Liver (tissue), 9 donors: ENCODE data around the gene CDC27. TPM values are rescaled to one million over a fixed set of nuclear protein-coding genes. Genes with fewer than 3 reads are reported as not detected.

ENCODE experiments used
- DNase-seq: peaks from one replicate; pipeline ENCODE4 v3.0.0-alpha.2; 2017; ENCODE audit warnings: low spot score
- H3K27ac ChIP-seq, 2 donors: one replicate each; pipeline ENCODE4 v1.7.0; 2013; ENCODE audit warnings: inconsistent platforms in 2 of 2, low read length in 2 of 2, control low read depth in 1 of 2, low read depth in 1 of 2, mild to moderate bottlenecking in 1 of 2
- H3K27me3 ChIP-seq, 4 donors: one replicate each; pipeline versions ENCODE4 v1.6.1 to v1.7.0; 2013; ENCODE audit warnings: low read length in 3 of 4, inconsistent platforms in 1 of 4, mild to moderate bottlenecking in 1 of 4, moderate library complexity in 1 of 4; ENCODE audit not compliant: control insufficient read depth in 4 of 4, insufficient read depth in 4 of 4
- H3K36me3 ChIP-seq, 4 donors: one replicate each; pipeline versions ENCODE4 v1.6.1 to v1.7.0; 2013; ENCODE audit warnings: low read length in 3 of 4, mild to moderate bottlenecking in 3 of 4, low read depth in 1 of 4, moderate library complexity in 1 of 4; ENCODE audit not compliant: control insufficient read depth in 4 of 4, insufficient read depth in 3 of 4
- H3K4me1 ChIP-seq, 4 donors: one replicate each; pipeline versions ENCODE4 v1.6.1 to v1.7.0; 2013; ENCODE audit warnings: low read length in 3 of 4, mild to moderate bottlenecking in 3 of 4, moderate library complexity in 1 of 4; ENCODE audit not compliant: control insufficient read depth in 4 of 4, insufficient read depth in 4 of 4
- H3K4me3 ChIP-seq, 3 donors: one replicate each; pipeline versions ENCODE4 v1.6.1 to v1.7.0; 2013; ENCODE audit warnings: low read length in 3 of 3, control low read depth in 1 of 3, low read depth in 1 of 3, mild to moderate bottlenecking in 1 of 3
- H3K9ac ChIP-seq, 2 donors: one replicate each; pipeline ENCODE4 v1.7.0; 2013; ENCODE audit warnings: low read length in 2 of 2, mild to moderate bottlenecking in 2 of 2, moderate library complexity in 2 of 2, control low read depth in 1 of 2, low read depth in 1 of 2
- H3K9me3 ChIP-seq, 4 donors: one replicate each; pipeline versions ENCODE4 v1.6.1 to v1.7.0; 2013; ENCODE audit warnings: low read length in 3 of 4; ENCODE audit not compliant: control insufficient read depth in 4 of 4
- ATF3 ChIP-seq: IDR thresholded peaks from 2 replicates; pipeline ENCODE4 v1.6.1; 2016; ENCODE audit warnings: antibody characterized with exemption
- CTCF ChIP-seq: fragments of 150-350 bp; IDR thresholded peaks from 2 replicates; pipeline ENCODE4 v1.5.1; 2017; ENCODE audit warnings: improper control_type of control experiment, low read depth, low read length; ENCODE audit not compliant: missing input control
- EGR1 ChIP-seq, 2 donors: IDR thresholded peaks; 2 replicates each; pipeline ENCODE4 v1.6.1; 2016 to 2018; ENCODE audit warnings: antibody characterized with exemption in 2 of 2, low read depth in 2 of 2
- FOXA1 ChIP-seq: IDR thresholded peaks from 2 replicates; pipeline ENCODE4 v1.6.1; 2016; ENCODE audit warnings: antibody characterized with exemption
- FOXA2 ChIP-seq: IDR thresholded peaks from 2 replicates; pipeline ENCODE4 v1.6.1; 2016; ENCODE audit warnings: antibody characterized with exemption
- GABPA ChIP-seq, 2 donors: IDR thresholded peaks in 1 of 2; conservative IDR thresholded peaks in 1 of 2; 2 replicates each; pipeline ENCODE4 v1.6.1; 2016; ENCODE audit warnings: antibody characterized with exemption in 2 of 2, mild to moderate bottlenecking in 1 of 2, moderate library complexity in 1 of 2
- HNF4G ChIP-seq: IDR thresholded peaks from 2 replicates; pipeline ENCODE4 v1.6.1; 2016; ENCODE audit warnings: antibody characterized with exemption
- JUND ChIP-seq, 2 donors: IDR thresholded peaks; 2 replicates each; pipeline ENCODE4 v1.6.1; 2016; ENCODE audit warnings: antibody characterized with exemption in 2 of 2
- MAX ChIP-seq: IDR thresholded peaks from 2 replicates; pipeline ENCODE4 v1.6.1; 2016; ENCODE audit warnings: antibody characterized with exemption
- NR2F2 ChIP-seq: IDR thresholded peaks from 2 replicates; pipeline ENCODE4 v1.6.1; 2016; ENCODE audit warnings: antibody characterized with exemption
- RAD21 ChIP-seq, 2 donors: IDR thresholded peaks; 2 replicates each; pipeline ENCODE4 v1.6.1; 2016; ENCODE audit warnings: antibody characterized with exemption in 2 of 2, mild to moderate bottlenecking in 2 of 2
- SP1 ChIP-seq: IDR thresholded peaks from 2 replicates; pipeline ENCODE4 v1.6.1; 2018; ENCODE audit warnings: antibody characterized with exemption, mild to moderate bottlenecking
- TAF1 ChIP-seq: conservative IDR thresholded peaks from 2 replicates; pipeline ENCODE4 v1.6.1; 2016; ENCODE audit warnings: antibody characterized with exemption, mild to moderate bottlenecking
- YY1 ChIP-seq: IDR thresholded peaks from 2 replicates; pipeline ENCODE4 v1.6.1; 2016; ENCODE audit warnings: antibody characterized with exemption, mild to moderate bottlenecking
- WGBS: extraction: QIAGEN DNeasy Blood & Tissue Kit; methylation state at CpG from one replicate; pipeline ENCODE4 v1.1.7; 2013; 5-methylcytosine and 5-hydroxymethylcytosine counted together
- polyA plus RNA-seq, 2 donors: library from polyadenylated mRNA; stranded (reverse) in 1 of 2; unstranded in 1 of 2; fragments of 200-250 nt in 1 of 2; fragments of >200 nt in 1 of 2; fragmentation: Nextera tagmentation in 1 of 2; extraction: Ambion mirVana in 1 of 2; gene quantifications; one replicate each; pipeline versions ENCODE4 v1.2.1 to v1.2.3, GENCODE V29; 2013 to 2015
- total RNA-seq, 2 donors: library from RNA; depleted of rRNA; stranded (reverse); fragments of >200 nt; gene quantifications; one replicate each; pipeline ENCODE4 v1.2.3, GENCODE V29; 2014
- TF ChIP-seq, protein P1 (sequence below): IDR thresholded peaks from 2 replicates; pipeline ENCODE4 v1.6.1; 2016; ENCODE audit warnings: antibody characterized with exemption, mild to moderate bottlenecking
- TF ChIP-seq, protein P2 (sequence below): IDR thresholded peaks from 2 replicates; pipeline ENCODE4 v1.6.1; 2016; ENCODE audit warnings: antibody characterized with exemption
- donor health status: healthy.
- donor health status: healthy.
- donor health status: healthy.
- donor health status: healthy.
- donor health status: healthy.

The CDC27 gene
- total and polyA plus RNA-seq, 4 donors, result 16.8 to 148 (median 27.1) TPM

GRCh38 chr17:47214931-47215330 lies 25.8 kb upstream of the CDC27 start:
- Histone ChIP-seq H3K9me3 (no peaks in the 10 kb centered on the region), H3K9ac (no peak overlapping the region)
- 90% methylated on average over 3 of the region's 3 CpGs for WGBS

More at GRCh38 chr17:47214931-47215330, 25.8 kb upstream of the CDC27 start:
- DNase-seq, result no peak
- Histone ChIP-seq H3K27me3 (no peaks in the 10 kb centered on the region), H3K36me3 (no peaks in the 10 kb centered on the region), H3K4me1 (no peaks in the 10 kb centered on the region), H3K4me3 (no peak overlapping the region), H3K27ac (no peak overlapping the region)
- TF ChIP-seq JUND (IDR thresholded peaks at IDR 0.05) (no peak), SP1 (no peak), TAF1 (no peak), HNF4G (no peak), FOXA1 (no peak), NR2F2 (no peak), EGR1 (IDR thresholded peaks at IDR 0.05; ENCODE audit: low read depth in 2 of 2) (no peak), FOXA2 (no peak), RAD21 (IDR thresholded peaks at IDR 0.05) (no peak), YY1 (no peak), CTCF (no peak), ATF3 (no peak), GABPA (IDR thresholded peaks at IDR 0.05 in 1 of 2, conservative IDR thresholded peaks at IDR 0.05 in 1 of 2) (no peak), MAX (no peak)
- TF ChIP-seq, protein P1, sequence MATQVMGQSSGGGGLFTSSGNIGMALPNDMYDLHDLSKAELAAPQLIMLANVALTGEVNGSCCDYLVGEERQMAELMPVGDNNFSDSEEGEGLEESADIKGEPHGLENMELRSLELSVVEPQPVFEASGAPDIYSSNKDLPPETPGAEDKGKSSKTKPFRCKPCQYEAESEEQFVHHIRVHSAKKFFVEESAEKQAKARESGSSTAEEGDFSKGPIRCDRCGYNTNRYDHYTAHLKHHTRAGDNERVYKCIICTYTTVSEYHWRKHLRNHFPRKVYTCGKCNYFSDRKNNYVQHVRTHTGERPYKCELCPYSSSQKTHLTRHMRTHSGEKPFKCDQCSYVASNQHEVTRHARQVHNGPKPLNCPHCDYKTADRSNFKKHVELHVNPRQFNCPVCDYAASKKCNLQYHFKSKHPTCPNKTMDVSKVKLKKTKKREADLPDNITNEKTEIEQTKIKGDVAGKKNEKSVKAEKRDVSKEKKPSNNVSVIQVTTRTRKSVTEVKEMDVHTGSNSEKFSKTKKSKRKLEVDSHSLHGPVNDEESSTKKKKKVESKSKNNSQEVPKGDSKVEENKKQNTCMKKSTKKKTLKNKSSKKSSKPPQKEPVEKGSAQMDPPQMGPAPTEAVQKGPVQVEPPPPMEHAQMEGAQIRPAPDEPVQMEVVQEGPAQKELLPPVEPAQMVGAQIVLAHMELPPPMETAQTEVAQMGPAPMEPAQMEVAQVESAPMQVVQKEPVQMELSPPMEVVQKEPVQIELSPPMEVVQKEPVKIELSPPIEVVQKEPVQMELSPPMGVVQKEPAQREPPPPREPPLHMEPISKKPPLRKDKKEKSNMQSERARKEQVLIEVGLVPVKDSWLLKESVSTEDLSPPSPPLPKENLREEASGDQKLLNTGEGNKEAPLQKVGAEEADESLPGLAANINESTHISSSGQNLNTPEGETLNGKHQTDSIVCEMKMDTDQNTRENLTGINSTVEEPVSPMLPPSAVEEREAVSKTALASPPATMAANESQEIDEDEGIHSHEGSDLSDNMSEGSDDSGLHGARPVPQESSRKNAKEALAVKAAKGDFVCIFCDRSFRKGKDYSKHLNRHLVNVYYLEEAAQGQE, result no peak
- TF ChIP-seq, protein P2, sequence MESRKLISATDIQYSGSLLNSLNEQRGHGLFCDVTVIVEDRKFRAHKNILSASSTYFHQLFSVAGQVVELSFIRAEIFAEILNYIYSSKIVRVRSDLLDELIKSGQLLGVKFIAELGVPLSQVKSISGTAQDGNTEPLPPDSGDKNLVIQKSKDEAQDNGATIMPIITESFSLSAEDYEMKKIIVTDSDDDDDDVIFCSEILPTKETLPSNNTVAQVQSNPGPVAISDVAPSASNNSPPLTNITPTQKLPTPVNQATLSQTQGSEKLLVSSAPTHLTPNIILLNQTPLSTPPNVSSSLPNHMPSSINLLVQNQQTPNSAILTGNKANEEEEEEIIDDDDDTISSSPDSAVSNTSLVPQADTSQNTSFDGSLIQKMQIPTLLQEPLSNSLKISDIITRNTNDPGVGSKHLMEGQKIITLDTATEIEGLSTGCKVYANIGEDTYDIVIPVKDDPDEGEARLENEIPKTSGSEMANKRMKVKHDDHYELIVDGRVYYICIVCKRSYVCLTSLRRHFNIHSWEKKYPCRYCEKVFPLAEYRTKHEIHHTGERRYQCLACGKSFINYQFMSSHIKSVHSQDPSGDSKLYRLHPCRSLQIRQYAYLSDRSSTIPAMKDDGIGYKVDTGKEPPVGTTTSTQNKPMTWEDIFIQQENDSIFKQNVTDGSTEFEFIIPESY, result no peak
